GM12878 (cell line): ENCODE data around the gene SLC15A5. TPM values are rescaled to one million over a fixed set of nuclear protein-coding genes. Genes with fewer than 3 reads are reported as not detected.

Source experiments
- ATAC-seq: fragments of 200-7000 bp; cut with Tn5 transposase; 3 replicates; pipeline ENCODE4 v1.9.1; 2020; ENCODE audit warnings: mild to moderate bottlenecking, moderate library complexity
- Bru-seq: library from RNA; stranded (reverse); fragments of 400-500 nt; gene quantifications from one replicate; lab custom pipeline; 2021; lab: Mats Ljungman, UMichigan
- BruChase-seq, 2 experiments: library from RNA; stranded (reverse); fragments of 400-500 nt; gene quantifications; one replicate each; lab custom pipeline; 2021; lab: Mats Ljungman, UMichigan
- BruUV-seq: library from RNA; stranded (reverse); fragments of 400-500 nt; replicated peaks from 2 replicates; lab custom pipeline; 2021; lab: Mats Ljungman, UMichigan
- CTCF ChIA-PET: fragments of 300-600 bp; sonication (Branson Sonifier 250); formaldehyde crosslinking; extraction: SDS; loops from one replicate; lab custom pipeline; 2021; ENCODE audit warnings: inconsistent platforms; lab: Yijun Ruan, JAX
- POLR2A ChIA-PET: fragments of 350-600 bp; formaldehyde crosslinking; extraction: SDS; loops from one replicate; lab custom pipeline; 2021; ENCODE audit warnings: inconsistent platforms; lab: Charles Lee
- RAD21 ChIA-PET: fragments of 300-600 bp; sonication (Branson Sonifier 250); formaldehyde crosslinking; loops from one replicate; lab custom pipeline; 2023; ENCODE audit warnings: antibody characterized with exemption; ENCODE audit not compliant: unreplicated experiment; lab: Charles Lee
- SMC1A ChIA-PET: fragments of 300-600 bp; sonication (Branson Sonifier 250); formaldehyde crosslinking; loops from one replicate; lab custom pipeline; 2023; ENCODE audit not compliant: unreplicated experiment, uncharacterized antibody; lab: Charles Lee
- DNase-seq: peaks from one replicate; pipeline ENCODE4 v3.0.0-alpha.2; 2011; ENCODE audit warnings: low read depth, low spot score
- FAIRE-seq: peaks from 3 replicates; lab custom pipeline; 2011; peaks lifted over from hg19 to GRCh38; lab: Jason Lieb, UNC
- H2AFZ ChIP-seq: 2 replicates; pipeline ENCODE4 v1.6.0; 2011; ENCODE audit warnings: low read depth, low read length, control low read depth; ENCODE audit not compliant: control insufficient read depth
- H3K27ac ChIP-seq: 2 replicates; pipeline ENCODE4 v1.5.1; 2011; ENCODE audit warnings: control low read depth; ENCODE audit not compliant: control insufficient read depth, insufficient read depth
- H3K27me3 ChIP-seq, 2 experiments: replicated peaks in 1 of 2; 2 replicates each; pipeline versions ENCODE4 v1.6.0 to v1.6.1; 2011; ENCODE audit warnings: low read length in 1 of 2; ENCODE audit not compliant: control insufficient read depth in 2 of 2, insufficient read depth in 2 of 2
- H3K36me3 ChIP-seq, 2 experiments: 2 replicates each; pipeline ENCODE4 v1.5.1; 2011; ENCODE audit warnings: low read length in 1 of 2; ENCODE audit not compliant: control insufficient read depth in 2 of 2, insufficient read depth in 2 of 2
- H3K4me1 ChIP-seq: 2 replicates; pipeline ENCODE4 v1.6.1; 2011; ENCODE audit warnings: mild to moderate bottlenecking, low read length, moderate library complexity, mixed read lengths; ENCODE audit not compliant: control insufficient read depth, insufficient read depth
- H3K4me2 ChIP-seq: 2 replicates; pipeline ENCODE4 v1.6.0; 2011; ENCODE audit warnings: control low read depth; ENCODE audit not compliant: control insufficient read depth, insufficient read depth
- H3K4me3 ChIP-seq: fragments of 200-600 bp; sonication (generic); 2 replicates; pipeline ENCODE4 v1.5.1; 2016
- H3K79me2 ChIP-seq: 2 replicates; pipeline ENCODE4 v1.6.0; 2011; ENCODE audit warnings: low read length; ENCODE audit not compliant: control insufficient read depth, insufficient read depth
- H3K9ac ChIP-seq: 2 replicates; pipeline ENCODE4 v1.8.0; 2011; ENCODE audit warnings: low read length, control low read depth, mixed read lengths; ENCODE audit not compliant: control insufficient read depth, insufficient read depth
- H3K9me3 ChIP-seq: replicated peaks from 3 replicates; pipeline ENCODE4 v1.5.1; 2011; ENCODE audit warnings: mild to moderate bottlenecking, low read length; ENCODE audit not compliant: control insufficient read depth, insufficient read depth
- H4K20me1 ChIP-seq: 2 replicates; pipeline ENCODE4 v1.6.0; 2011; ENCODE audit not compliant: control insufficient read depth, insufficient read depth
- CEBPZ ChIP-seq: fragments of 150-350 bp; IDR thresholded peaks from 2 replicates; pipeline ENCODE4 v1.6.1; 2016; ENCODE audit warnings: low read depth, low read length
- IRF4 ChIP-seq: IDR thresholded peaks from 2 replicates; pipeline ENCODE4 v1.6.1; 2011; ENCODE audit warnings: low read depth, low read length
- KDM1A ChIP-seq: fragments of 200-600 bp; sonication (generic); IDR thresholded peaks from 2 replicates; pipeline ENCODE4 v1.6.1; 2016; ENCODE audit warnings: borderline replicate concordance
- REST ChIP-seq: IDR thresholded peaks from 2 replicates; pipeline ENCODE4 v1.6.1; 2012; ENCODE audit warnings: mild to moderate bottlenecking, low read depth, low read length
- SPI1 ChIP-seq: IDR thresholded peaks from 2 replicates; pipeline ENCODE4 v1.6.1; 2011; ENCODE audit warnings: low read depth, mild to moderate bottlenecking, low read length, moderate library complexity, borderline replicate concordance; ENCODE audit not compliant: insufficient read depth
- STAT3 ChIP-seq: IDR thresholded peaks from 2 replicates; pipeline ENCODE4 v1.6.1; 2011; ENCODE audit warnings: low read depth, low read length, improper control_type of control experiment
- WGBS: methylation state at CpG from one replicate; pipeline ENCODE4 v1.1.6; 2016; ENCODE audit warnings: low lambda C conversion rate; ENCODE audit not compliant: insufficient replicate concordance, insufficient coverage; ENCODE audit errors: missing lambda C conversion rate; 5-methylcytosine and 5-hydroxymethylcytosine counted together
- in situ Hi-C: fragments of 300-500 bp; cut with MboI; formaldehyde crosslinking; loops from 9 replicates; pipeline ENCODE4 v1.14.3; 2018; ENCODE audit warnings: mixed read lengths
- intact Hi-C: fragments of 100-400 bp; cut with micrococcal nuclease; formaldehyde crosslinking; loops from one replicate; pipeline ENCODE4 v1.14.2; 2022; ENCODE audit not compliant: unreplicated experiment
- long read RNA-seq, 2 experiments: library from polyadenylated mRNA; unstranded; transcript quantifications; one replicate each; pipeline ENCODE4 v2.0.0, GENCODE V29; 2019 to 2020
- polyA minus RNA-seq, 3 experiments: library from RNA; depleted of rRNA, polyadenylated mRNA; stranded (reverse); fragments of >200 nt; gene quantifications; 2 replicates each; pipeline ENCODE4 v1.2.3, GENCODE V29; 2011
- polyA plus RNA-seq, 11 experiments: library from polyadenylated mRNA; depleted of rRNA in 4 of 11; unstranded in 6 of 11; stranded (reverse) in 5 of 11; fragments of >200 nt; fragmentation: Nextera tagmentation in 4 of 11; fragmentation: Illumina TruSeq in 1 of 11; extraction: Ambion mirVana in 4 of 11; extraction: Trizol in 1 of 11; gene quantifications; 1 replicate in 1 of 11; 2 replicates in 10 of 11; pipeline versions ENCODE4 v1.2.1 to v1.2.3, GENCODE V29; 2011 to 2016; ENCODE audit warnings: inconsistent platforms in 2 of 11, missing spikeins in 2 of 11, low read depth in 1 of 11
- total RNA-seq, 4 experiments: library from RNA; depleted of rRNA in 3 of 4; stranded (reverse); fragments of >200 nt in 3 of 4; fragmentation: Illumina TruSeq in 1 of 4; extraction: Trizol in 1 of 4; gene quantifications; 2 replicates each; pipeline versions ENCODE4 v1.2.1 to v1.2.3, GENCODE V29; 2013 to 2021

Gene SLC15A5
- not detected in 2 replicates for total RNA-seq (2013; cell fraction: nucleolus; rRNA removed)
- total RNA-seq (2014; rRNA removed) (not detected in 2 replicates), total RNA-seq (2014; rRNA removed; fragmentation: Illumina TruSeq; extraction: Trizol) (not detected in 2 replicates), total RNA-seq (2021) (not detected in 2 replicates), polyA plus RNA-seq (2011; rRNA removed) (not detected in 2 replicates), polyA plus RNA-seq (2014; fragmentation: Illumina TruSeq; extraction: Trizol) (not detected in 2 replicates), polyA plus RNA-seq (2014; fragmentation: Nextera tagmentation; extraction: Ambion mirVana) (not detected), polyA plus RNA-seq (2014; rRNA removed) (not detected in 2 replicates), polyA plus RNA-seq (2016; fragmentation: Nextera tagmentation; extraction: Ambion mirVana) (not detected), polyA minus RNA-seq (2011; rRNA and poly(A)+ RNA removed) (not detected in 2 replicates), Bru-seq, nascent RNA (percentile 1 among the genes with signal in this experiment), BruChase-seq, experiment 1, labeled RNA remaining after a 6-hour chase (percentile 3 among the genes with signal in this experiment), BruChase-seq, experiment 2, labeled RNA remaining after a 2-hour chase (percentile 1 among the genes with signal in this experiment)
- polyA plus RNA-seq (2011; ENCODE audit: low read depth), result not detected
- polyA plus RNA-seq (2011; cell fraction: cytosol; rRNA removed), result not detected in 2 replicates
- polyA plus RNA-seq (2011; cell fraction: nucleus; rRNA removed), result not detected in 2 replicates
- polyA plus RNA-seq (2012), result not detected in 2 replicates
- not detected in 2 replicates for polyA minus RNA-seq (2011; cell fraction: cytosol; rRNA and poly(A)+ RNA removed)
- not detected in 2 replicates for polyA minus RNA-seq (2011; cell fraction: nucleus; rRNA and poly(A)+ RNA removed)
- long read RNA-seq, experiment 1, result 0 reads
- long read RNA-seq, experiment 2, result 0 reads

- no peaks in the 10 kb centered on the region for H3K4me1 ChIP-seq
- POLR2A ChIA-PET, result no interaction called here
- intact Hi-C loops, result no loop called here
- H3K4me2 ChIP-seq, result no peak within 1 kb of the TSS
- ATAC-seq (no peak), FAIRE-seq (no peak), DNase-seq (no peak)
- 56% methylated on average over 5 of the region's 5 CpGs for whole genome bisulfite sequencing
- H3K4me3 ChIP-seq, result no peak within 1 kb of the TSS
- H4K20me1 ChIP-seq, result no peaks in the 10 kb centered on the region
- no peaks in the 10 kb centered on the region for H3K9me3 ChIP-seq
- no peaks in the 10 kb centered on the region for H3K27me3 ChIP-seq
- no peaks in the 10 kb centered on the region for H3K79me2 ChIP-seq
- no TSS peak for BruUV-seq
- SMC1A ChIA-PET, result no interaction called here
- CTCF ChIA-PET, result no interaction called here
- no peak within 1 kb of the TSS for H2AFZ ChIP-seq
- no peaks in the 10 kb centered on the region for H3K36me3 ChIP-seq
- in situ Hi-C loops, result no loop called here
- H3K9ac ChIP-seq, result no peak within 1 kb of the TSS
- TF ChIP-seq KDM1A (no peak), STAT3 (no peak), CEBPZ (no peak), IRF4 (no peak), SPI1 (no peak), REST (no peak)
- RAD21 ChIA-PET, result no interaction called here
- H3K27ac ChIP-seq, result no peak within 1 kb of the TSS
Observed at GRCh38 chr12:16277585-16277984, at the start of gene SLC15A5. TSS of gene SLC15A5 (minus strand) at chr12:16277685. CDS start at chr12:16277685, 0 bp downstream.
